Measurements from ENCODE around the gene KIAA1217. TPM values are rescaled to one million over a fixed set of nuclear protein-coding genes. Genes with fewer than 3 reads are reported as not detected.
"Not testable (repeated sequence)": the region's sequence is repeated elsewhere in the genome, so short reads cannot be mapped to it uniquely, and the experiment has no call there.

The KIAA1217 gene
- total RNA-seq, 1 donor from 2014 or later = 5.9 TPM

DNA sequence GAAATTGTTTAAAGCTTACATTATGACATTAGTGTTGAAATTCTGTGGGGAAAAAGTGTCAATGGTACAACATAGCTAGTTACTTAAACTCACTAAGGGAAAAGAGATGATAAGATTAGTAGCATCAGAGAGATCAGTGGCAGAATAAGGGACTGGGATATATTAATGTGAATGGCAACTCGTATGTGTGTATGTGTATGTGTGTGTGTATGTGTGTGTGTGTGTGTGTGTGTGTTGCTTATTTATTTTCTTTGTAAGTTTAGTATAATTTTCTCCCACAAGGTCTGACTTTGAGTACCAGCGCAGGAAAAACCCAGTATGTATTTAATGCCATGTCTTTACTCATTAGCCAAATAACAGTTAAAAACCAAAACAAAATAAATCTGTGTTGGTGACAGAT lies 258.7 kb downstream of the KIAA1217 start:
- DNase-seq = no peak

DNA sequence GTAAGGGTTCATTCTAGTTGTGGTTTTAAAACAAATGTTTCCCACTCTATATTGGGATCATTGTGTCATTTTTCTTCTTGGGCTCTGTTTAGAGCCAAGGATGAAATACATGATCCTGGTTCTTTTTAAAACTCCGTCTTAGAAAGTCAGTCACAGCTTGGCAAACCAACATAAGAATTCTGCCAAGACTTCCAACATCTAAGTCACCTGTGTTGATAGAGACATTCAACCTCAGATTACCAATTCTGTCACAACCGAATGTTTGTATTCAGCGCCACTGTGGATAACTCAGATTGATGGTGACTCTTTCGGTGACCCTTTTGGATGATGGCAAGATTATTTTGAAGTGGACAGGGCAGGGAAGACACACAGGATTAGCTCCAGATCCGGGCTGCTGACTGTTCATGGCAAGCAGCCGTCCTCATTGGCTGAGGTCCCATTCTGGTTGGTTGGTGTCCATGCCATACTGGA lies 259.4 kb downstream of the KIAA1217 start:
- DNase-seq = no peak

DNA sequence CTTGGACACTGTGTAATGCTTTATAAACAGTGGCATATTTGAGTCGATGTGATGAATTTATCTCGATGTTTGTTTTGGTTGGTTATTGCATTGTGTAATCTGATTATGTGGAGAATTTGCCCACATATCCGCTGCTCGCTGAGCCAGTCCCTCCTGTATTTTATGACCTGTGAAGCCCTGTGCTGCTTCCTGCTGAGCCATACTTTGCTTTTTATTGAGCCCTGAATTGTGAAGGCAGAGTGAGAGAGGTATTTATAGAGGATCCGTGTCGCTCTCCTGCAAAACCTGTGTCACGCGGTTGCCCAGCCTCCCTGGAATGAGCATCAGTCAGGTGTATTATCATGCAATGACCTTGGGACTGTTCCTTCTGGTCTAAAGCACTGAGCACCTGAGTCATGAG lies 261.1 kb downstream of the KIAA1217 start:
- no peak for DNase-seq

DNA sequence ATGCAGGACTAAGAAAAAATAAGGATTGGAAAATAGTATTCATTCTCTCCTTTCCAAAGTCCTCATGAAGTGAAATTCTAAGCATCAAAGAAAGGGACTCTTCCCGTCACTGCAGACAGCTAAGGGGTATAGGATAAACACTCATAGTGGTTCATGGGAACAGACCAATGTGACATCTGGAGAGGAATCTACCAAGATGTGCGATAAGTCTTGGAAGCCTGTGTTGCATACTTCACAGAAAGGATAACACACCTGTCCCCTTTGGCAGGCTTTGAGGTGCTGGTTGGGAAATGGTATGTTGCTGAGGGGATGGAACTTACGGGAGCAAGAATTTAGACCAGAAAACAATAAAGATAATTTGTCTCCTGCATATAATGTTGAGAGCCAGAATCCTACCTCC lies 266.7 kb downstream of the KIAA1217 start:
- no peak for DNase-seq

DNA sequence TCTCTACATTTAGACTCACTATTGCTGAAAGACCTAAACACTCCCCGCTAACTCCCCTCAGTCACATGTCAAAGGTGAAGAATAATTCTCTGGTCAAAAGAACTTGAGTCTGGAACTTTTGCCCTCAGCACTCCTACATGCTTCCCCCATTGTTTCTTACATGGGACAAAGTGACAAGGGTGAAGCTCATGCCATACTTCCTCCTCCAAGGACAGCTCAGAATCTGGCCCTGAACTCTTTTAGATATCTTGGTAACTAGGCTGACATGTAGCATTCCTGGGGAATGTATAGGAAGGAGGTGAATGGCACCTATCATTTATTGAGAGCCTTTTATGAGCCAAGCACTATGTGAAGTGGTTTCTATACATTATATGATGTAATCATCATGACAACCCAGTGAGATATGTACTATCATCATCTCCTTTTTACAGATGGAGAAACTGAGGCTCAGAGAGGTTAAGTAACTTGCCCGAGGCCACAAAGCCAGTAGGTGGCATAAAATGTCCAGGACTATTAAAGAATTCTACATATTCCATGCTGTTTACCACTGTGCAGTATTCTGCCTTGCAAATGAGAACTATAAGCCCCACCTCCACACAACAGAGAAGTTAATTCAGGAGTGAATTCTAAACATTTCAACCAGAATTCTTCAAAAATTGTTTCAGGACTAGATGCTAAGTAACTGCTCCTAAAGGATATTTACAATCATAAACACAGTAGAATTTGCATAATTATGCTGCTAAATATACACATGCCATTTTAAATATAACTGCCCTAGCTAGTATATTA lies 268.2 kb downstream of the KIAA1217 start:
- DNase-seq = no peak

DNA sequence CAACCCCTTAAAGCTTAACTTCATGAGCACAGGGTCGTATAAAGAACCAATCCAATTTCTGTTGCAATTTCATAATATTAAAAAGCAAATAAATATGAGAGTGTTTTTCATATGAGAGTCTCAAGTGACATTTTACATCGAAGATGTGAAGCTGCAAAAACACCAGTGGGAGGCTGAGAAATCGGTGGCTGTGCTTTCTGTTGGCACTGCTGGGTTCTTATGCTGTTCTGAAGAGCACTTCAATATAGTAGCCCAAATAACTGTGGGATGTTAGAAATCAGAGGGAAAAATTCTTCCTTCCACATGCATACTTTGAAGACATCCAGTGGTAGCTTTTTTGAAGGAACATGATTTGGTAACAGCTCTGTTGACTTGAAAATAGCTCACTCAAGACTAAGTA lies 269.0 kb downstream of the KIAA1217 start:
- DNase-seq = no peak

DNA sequence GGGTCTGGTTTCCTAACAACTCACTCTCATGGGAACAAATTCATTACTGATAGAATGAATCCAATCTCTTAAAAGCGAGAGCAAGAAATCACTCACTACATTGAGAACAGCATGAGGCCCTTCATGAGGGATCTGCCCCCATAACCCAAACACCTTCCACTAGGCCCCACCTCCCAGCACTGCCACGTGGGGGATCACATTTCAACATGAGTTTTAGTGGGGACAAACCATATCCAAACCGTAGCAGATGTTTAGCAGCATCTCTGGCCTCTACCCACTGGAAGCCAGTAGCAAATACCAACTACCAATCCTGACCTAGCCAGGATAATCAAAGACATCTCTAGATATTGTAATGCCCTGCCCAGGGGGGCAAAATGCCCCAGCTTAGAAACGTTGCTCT lies 270.9 kb downstream of the KIAA1217 start:
- no peak for DNase-seq

DNA sequence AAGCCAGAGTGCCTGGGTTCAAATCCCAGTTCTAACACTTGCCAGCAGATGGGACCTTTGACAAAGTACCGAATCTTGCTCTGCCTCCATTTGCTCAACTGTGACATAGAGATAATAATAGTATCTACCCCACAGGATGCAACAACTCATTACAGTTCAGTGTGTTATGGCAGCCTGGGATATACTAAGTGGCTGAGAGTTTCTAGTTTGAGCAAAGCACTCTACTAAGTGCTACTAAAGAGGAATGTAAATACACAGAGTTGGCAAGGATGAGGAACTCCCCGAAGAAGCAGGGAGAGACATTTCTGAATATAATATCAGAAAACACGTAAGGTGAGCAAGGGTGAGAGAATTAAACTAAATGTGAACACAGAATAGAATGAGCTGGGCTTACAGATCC lies 271.5 kb downstream of the KIAA1217 start:
- no peak for DNase-seq

DNA sequence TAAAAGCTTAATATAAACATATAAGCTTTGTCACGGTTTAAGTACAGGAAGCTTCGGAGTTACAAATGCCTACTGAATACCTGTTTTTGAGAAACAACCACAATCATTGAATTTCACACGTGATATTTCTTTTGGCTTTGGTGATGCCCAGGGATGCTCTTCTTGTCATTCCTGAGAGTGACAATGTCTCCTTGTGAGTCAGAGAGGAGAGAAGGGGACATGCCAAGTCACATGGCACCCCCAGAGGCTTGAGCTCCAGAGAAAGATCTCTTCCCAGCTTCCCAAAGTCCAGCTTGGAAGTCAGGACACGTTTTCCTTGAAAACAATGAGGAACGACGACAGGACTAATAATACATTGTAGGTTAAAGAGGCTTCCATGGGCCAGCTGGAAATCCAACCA lies 272.3 kb downstream of the KIAA1217 start:
- no peak for DNase-seq

DNA sequence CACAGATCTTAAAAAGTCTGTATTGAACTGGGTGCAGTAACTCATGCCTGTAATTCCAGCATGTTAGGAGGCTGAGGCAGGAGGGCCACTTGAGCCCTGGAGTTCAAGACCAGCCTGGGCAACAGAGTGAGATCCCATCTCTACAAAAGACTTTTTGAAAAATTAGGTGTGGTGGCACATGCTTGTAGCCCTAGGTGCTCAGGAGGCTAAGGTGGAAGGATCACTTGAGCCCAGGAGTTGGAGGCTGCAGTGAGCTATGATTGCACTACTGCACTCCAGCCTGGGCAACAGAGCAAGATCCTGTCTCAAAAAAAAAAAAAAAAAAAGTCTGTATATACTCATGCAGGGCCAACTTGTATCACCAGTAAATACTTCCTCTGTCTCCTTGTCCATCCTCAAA lies 273.8 kb downstream of the KIAA1217 start:
- not testable (repeated sequence) for DNase-seq

DNA sequence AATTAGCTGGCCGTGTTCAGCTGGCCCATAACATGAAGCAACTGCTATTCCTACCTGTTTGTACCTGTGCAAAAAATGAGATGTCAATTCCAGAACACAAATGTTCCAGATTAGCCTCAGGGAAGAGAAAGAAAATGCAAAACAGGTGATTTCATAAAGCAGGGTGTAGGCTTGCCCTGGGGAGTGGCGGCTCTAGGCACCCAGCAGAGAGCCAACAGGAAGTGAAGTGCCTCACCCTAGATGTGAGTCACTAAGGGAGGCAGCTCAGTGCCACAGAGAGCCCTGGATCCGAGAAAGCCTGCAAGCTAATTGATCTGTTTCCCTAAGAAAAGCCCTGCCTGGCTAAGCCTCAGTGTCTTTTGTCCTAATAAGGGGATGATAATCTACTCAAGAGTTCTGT lies 274.8 kb downstream of the KIAA1217 start:
- DNase-seq = no peak

DNA sequence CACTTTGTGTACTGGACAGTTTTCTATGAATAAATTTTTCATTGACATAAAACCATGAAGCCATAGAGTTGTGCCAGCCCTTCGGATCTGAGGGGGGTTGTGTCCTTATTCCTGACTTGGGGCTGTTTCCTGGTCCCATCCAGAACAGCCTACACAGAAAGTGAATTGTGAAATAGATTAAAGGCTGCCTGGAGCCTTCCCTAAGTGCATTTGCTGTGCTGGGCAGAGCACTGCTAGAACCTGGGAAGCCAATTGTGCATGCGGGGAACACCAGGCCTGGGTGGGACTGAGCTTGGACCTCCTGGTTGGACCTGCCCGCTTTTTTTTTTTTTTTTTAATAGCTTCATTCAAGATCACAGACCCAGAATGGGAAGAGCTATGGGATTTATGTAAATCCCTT lies 275.8 kb downstream of the KIAA1217 start:
- DNase-seq = no peak

DNA sequence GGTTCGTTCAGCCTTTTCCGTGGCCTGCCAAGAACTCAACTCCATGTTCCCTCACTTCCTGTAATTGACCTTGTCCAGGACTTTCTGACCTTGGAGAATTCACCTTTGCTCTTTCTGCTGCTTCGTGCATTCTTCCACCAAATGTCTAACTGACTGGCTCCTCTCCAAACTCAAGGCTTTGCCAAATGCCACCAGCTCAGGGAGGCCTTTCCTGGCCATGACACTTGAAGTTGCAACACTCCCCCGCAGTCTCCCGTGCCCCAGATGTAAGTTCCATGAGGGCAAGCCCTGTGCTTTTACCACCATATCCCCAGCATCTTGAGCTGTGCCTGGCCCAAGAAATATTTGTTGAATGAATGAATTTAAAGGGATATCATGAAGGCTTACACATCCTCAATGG lies 276.4 kb downstream of the KIAA1217 start:
- no peak for DNase-seq

DNA sequence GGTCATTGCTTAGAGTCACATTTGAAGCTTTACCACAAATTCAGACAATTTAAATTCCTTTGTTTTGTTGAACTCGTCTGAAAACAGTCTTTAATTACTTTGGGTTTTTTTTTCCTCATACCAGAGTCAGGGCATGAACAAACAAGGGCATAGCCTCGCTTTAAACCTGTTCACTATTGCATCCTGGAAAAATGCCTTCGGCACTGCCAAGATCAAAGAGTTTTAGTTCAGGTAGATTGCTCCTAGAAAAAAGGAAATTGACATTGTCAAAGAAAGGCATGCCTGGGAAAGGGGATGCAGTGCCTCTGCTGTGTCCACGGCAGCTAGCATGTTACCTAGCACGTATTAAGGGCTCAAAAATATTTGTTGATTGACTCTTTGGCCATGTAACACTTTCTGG lies 279.7 kb downstream of the KIAA1217 start:
- no peak for DNase-seq

DNA sequence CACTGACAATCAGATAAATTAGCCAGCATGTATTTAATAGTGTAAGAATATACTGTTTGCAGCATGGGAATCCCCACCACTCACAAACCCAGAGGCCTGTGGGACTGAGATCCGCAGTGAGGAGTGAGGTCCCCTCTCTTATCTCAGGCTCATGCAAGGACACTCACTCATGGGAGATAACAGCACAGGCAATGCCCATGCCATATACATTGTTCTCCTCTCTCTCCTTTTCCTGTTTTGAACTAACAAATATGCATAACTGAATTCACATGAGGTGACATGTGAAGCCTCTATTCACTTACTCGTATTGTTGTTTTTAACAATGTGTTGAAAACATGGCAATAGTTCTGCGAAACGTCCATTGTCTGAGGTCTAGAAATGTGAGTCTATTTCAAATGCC lies 284.2 kb downstream of the KIAA1217 start:
- DNase-seq = no peak

DNA sequence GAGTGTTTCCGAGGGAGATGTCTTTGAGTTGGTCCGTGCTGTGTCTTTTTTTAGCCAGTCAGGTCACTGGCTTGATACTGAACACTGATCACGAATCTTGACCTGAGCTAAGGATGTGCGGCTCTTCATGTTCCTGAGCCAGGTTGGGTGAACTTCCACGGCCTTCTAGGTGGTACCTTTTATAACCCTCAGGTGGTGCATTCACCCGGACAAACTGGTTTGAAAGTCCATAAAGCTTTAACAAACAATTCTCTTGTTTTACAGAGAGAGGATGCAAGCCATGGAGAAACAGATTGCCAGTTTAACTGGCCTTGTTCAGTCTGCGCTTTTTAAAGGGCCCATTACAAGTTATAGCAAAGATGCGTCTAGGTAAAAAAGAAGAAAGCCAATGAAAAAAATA lies 285.3 kb downstream of the KIAA1217 start:
- DNase-seq = no peak

DNA sequence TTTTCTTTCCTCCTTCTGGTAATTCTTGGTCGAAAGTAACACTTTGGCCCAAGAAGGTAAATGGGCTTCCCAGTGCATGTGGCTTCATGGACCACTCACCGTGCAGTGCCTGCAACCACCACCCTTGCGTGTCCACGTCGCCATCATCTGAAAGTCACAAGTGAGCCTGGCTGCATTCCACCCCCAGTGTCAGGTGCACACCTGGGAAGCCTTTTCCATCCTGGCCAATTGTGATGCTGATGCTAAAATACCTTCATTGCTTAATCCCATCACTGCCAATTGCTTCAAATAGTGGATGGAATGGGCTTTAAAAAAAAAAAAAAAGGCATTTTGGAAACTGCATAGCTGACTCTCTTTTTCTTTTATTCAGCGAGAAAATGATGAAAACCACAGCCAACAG lies 285.8 kb downstream of the KIAA1217 start:
- DNase-seq = no peak

DNA sequence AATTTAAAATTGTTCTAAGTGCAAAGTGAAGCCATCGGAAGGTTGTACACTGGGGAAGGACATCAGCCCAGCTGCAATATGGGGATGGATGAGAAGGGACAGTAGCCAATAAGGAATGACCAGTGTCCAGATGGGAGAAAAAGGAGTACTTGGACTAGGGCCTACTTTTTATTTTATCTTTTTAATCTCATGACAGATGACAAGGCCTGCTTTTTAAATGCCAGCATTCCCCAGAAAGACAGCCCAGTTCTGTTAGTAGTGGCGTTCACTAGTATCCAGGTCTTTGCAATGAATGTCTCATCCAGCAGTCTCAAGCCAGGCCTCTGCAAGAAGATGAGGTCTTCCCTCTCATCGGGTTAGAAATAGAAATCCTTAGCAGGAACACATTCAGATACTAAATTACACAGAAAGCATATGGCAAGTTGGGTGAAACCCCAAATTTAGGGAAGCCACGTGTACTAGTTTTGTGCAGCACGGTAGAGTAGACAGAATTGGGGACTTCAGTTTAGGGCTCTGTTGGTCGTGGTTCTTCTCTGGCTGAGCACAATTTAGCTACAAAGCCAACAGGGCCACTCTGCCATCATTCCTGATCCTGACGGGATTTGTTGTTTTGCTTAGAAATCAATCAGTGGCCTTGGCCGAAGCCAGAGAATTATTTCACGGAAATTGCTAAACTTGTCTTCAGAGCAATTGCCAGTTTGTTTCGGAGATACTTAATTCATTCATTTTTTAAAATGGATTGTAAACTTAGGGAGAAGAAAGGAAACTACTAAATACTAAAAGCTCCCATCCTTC lies 286.9 kb downstream of the KIAA1217 start:
- no peak for DNase-seq

DNA sequence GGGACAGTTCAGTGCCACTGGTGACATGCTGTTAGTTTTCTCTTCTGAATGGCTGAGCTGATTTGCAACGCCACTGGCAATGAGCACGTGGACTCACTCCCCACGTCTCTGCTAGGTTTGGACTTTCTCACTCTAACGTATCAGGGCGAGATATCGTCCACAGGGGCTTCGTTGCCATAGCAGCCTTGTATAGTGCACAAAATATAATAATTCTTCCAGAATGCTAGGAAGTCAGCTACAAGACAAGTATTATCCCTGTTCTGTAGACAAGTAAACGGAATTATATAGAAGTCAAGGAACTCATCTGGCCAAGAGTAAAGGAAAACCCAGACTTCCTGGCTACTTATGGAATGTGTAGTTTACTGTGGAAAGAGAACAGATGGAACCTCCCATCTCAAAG lies 288.0 kb downstream of the KIAA1217 start:
- DNase-seq = no peak

DNA sequence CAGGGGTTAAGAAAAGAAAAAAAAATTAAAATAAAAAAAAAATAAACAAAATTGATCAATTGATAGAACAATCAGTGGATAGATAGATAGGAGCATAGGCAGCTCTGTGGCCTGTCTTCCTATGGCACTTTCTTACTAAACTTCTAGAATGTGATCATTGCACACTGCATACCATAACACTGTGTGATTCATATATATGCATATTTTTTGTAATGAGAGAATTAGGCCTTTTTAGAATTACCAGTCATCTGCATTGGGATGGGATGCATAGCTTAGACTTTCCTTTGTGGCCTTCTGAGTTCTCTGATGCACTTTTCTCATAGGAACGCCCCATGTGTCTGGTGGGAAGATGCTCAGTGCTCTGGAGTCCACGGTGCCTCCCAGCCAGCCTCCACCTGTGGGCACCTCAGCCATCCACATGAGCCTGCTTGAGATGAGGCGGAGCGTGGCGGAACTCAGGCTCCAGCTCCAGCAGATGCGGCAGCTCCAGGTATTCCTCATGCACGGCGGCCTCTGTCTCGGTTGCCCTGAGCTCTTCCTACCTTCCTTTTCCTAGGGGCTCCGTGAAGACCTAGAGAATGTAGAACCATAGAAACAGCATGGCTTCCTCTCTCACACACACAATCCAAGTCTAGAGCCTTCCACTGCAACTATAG lies 292.2 kb downstream of the KIAA1217 start:
- DNase-seq = no peak

DNA sequence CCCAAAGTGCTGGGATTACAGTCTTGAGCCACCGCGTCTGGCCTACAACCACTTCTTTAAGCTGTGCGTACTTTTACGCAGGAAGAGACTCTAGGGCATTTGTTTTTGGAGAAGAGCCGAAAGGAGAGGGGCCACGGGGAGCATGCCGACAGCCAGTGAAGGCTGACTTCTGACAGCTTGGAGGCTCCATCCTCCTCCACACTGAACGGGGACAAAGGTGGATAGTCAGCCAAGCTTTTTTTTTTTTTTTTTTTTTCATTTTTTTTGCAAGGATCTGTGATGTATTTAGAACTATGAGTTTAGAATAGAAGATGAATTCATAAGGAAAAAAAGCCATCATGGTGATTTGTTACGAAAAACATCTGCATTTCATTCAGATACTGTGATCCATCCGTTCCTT lies 293.1 kb downstream of the KIAA1217 start:
- no peak for DNase-seq

DNA sequence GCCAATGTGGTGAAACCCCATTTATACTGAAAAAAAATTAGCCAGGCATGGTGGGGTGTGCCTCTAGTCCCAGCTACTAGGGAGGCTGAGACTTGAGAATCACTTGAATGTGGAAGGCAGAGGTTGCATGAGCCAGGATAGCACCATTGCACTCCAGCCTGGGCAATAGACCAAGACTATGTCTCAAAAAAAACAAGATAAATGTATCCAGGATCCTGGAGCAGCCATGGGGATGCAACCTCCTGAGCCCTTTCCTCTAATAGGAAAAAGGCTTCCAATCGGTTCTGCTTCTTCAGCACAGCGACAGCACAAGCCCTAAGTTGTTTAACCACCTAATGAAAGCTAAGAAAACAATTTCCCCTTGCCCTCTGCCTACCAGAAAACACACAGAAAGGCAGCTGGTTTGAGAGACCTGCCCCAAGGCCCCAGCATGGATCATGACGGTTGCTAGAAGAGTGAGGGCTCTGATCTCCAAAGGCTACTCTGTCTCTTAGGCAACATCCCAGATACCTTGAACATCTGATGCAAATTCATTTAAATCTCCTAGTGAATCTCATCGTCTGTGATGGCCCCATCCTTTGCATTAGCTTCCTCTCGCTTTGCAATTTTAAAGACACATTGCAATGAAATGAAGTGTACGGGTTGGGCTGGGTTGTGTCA lies 294.0 kb downstream of the KIAA1217 start:
- no peak for DNase-seq
